GM19463 (cell line): ENCODE data around the gene DOCK4.

ENCODE experiments used
- ATAC-seq: cut with Tn5 transposase; IDR thresholded peaks from one replicate; pipeline ENCODE4 v1.9.1; 2021; ENCODE audit warnings: mild to moderate bottlenecking, moderate library complexity; ENCODE audit not compliant: unreplicated experiment

The DOCK4 gene

DNA sequence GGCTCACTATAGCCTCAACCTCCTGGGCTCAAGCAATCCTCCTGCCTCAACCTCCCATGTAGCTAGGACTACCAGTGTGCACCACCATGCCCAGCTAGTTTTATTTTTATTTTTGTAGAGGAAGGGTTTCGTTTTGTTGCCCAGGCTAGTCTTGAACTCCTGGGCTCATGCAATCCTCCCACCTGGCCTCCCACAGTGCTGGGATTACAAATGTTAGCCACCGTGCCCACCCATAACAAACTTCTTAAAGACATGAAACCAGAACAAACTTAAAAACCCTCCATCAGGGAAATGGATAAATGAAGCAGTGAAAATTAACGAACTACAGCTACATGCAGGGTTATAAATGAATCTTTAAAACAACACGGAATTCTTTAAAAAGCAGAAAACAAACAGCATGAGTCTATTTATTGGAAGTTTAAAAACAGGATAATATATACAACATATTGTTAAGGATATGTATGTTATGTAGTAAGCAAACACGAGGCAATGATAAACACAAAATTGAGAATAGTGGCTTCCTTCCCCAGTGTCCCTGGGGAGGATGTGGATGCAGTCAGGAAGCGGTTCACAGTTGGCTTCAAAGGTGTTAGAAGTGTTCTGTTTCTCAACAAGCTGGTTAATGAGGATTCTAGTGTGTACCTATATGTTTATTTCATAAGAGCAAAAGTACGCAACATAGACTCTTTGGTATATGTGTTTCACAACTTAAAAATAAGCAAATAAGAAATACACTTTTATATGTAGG, 515.7 kb downstream of the DOCK4 start:
- no peak for ATAC-seq

DNA sequence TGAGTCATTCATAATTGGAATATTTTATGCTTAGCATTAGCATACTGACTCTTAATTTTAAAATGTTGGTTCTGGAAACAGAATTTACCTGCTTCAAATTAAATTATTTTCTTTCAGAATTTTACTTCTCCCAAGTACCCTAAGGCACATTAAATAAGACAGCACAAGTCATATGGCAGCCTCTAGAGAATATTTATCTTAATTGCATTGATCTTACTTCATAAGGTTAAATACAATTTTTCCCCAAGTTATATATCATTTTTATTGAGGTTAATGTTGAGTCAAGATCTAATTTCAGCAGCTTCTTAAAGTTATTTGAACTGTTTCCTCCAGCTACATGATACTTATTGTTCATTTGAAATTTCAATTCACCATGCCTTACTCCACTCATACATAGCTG, 520.9 kb downstream of the DOCK4 start:
- ATAC-seq: no peak

GRCh38 chr7:111682588-111683340, 523.4 kb downstream of the DOCK4 start:
- ATAC-seq: no peak

- no peak for ATAC-seq
These were observed 525.0 kb downstream of the DOCK4 start for GRCh38 chr7:111681242-111681641.

DNA sequence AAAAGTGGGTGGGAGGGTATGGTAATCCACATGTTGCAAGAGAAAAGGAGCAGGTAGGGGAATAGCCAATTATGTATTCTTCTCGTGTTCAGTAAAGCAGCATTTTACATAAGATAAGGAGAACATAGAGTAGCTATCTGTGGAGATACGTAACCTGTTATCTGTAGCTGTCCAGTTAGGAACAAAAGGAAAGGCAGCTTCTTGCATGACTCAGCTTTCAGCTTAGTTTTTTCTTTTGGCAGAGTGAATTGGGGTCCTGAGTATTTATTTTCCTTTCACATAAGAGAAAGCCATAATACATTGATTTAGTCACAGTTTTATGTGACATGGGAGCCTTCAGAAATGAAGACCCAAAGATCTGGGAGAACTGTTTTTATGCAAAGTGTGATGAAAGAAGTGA, 527.2 kb downstream of the DOCK4 start:
- no peak for ATAC-seq

DNA sequence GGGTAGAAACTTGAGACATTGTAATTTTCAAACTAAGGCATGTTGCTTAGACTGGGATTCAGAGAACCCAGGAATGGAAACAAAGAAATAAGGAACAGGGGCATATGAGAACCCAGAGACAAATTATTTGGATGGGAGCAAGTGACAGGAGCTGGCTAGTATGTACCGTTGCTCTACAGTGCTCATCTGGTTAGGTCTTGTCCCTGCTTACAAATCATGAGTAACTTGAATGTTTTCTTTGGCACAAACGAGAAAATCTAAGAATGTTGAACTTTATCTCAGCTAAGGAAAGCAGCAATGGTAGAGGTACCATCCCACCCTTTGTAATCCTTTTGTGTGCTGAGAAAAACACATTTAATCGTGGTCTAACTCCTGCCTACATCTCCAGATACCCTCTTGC, 527.9 kb downstream of the DOCK4 start:
- ATAC-seq: no peak

- ATAC-seq: no peak
These were observed 528.4 kb downstream of the DOCK4 start for GRCh38 chr7:111677848-111678247.

DNA sequence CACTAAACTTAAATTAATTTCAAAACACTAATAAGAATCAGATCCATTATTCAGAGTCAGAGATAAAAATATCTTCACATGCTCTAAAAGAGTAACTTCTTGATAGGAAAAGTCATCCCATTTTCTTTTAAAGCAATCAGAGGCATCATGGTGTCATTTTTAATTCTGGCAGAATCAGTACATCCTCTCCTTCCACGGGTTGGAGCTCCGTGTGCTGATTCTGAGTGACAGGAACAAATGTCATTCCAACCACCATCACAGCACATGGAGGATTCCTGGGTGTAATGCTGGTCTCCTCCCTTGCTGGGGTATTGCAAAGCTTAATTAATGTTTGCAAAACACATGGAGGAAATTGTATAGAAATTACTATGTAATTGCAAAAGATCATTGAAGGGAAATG, 529.4 kb downstream of the DOCK4 start:
- no peak for ATAC-seq
